Calu3 (cell line): ENCODE measurements around the gene DHRS7. TPM values are rescaled to one million over a fixed set of nuclear protein-coding genes. Genes with fewer than 3 reads are reported as not detected.

Source experiments
- BruUV-seq: library from RNA; stranded (reverse); fragments of 400-500 nt; replicated peaks from 2 replicates; lab custom pipeline; 2021; lab: Mats Ljungman, UMichigan
- CTCF ChIA-PET: fragments of 300-600 bp; sonication (Branson Sonifier 250); formaldehyde crosslinking; loops from one replicate; lab custom pipeline; 2022; ENCODE audit warnings: antibody characterized with exemption; lab: Charles Lee
- DNase-seq: peaks from one replicate; pipeline ENCODE4 v3.0.0; 2022
- H3K27ac Mint-ChIP-seq: one replicate; pipeline ENCODE4 v1.8.0; 2022; ENCODE audit warnings: mixed read lengths; ENCODE audit not compliant: unreplicated experiment
- H3K27me3 Mint-ChIP-seq: one replicate; pipeline ENCODE4 v1.8.0; 2022; ENCODE audit warnings: mixed read lengths; ENCODE audit not compliant: unreplicated experiment
- H3K36me3 Mint-ChIP-seq: one replicate; pipeline ENCODE4 v1.8.0; 2022; ENCODE audit warnings: mild to moderate bottlenecking, moderate library complexity, mixed read lengths; ENCODE audit not compliant: insufficient read depth, unreplicated experiment
- H3K4me1 Mint-ChIP-seq: one replicate; pipeline ENCODE4 v1.8.0; 2022; ENCODE audit warnings: mild to moderate bottlenecking, low read depth, mixed read lengths; ENCODE audit not compliant: unreplicated experiment
- H3K4me3 Mint-ChIP-seq: one replicate; pipeline ENCODE4 v1.8.0; 2022; ENCODE audit warnings: mild to moderate bottlenecking, low read depth, moderate library complexity, mixed read lengths; ENCODE audit not compliant: unreplicated experiment
- H3K9me3 Mint-ChIP-seq: one replicate; pipeline ENCODE4 v1.8.0; 2022; ENCODE audit warnings: low read depth, mixed read lengths; ENCODE audit not compliant: unreplicated experiment
- CTCF ChIP-seq: fragments of 200-600 bp; IDR thresholded peaks from one replicate; pipeline ENCODE4 v1.8.0; 2022; ENCODE audit warnings: antibody characterized with exemption; ENCODE audit not compliant: unreplicated experiment
- intact Hi-C: fragments of 100-400 bp; cut with micrococcal nuclease; formaldehyde crosslinking; loops from one replicate; pipeline ENCODE4 v1.10.0; 2022; ENCODE audit not compliant: unreplicated experiment
- total RNA-seq: library from RNA; stranded (reverse); gene quantifications from 2 replicates; pipeline ENCODE4 v1.2.3, GENCODE V29; 2022

Gene DHRS7
- total RNA-seq, 1 experiment from 2014 or later = 34.9 TPM

GRCh38 chr14:60178164-60178563, 13.0 kb upstream of the DHRS7 start:
- TF ChIP-seq CTCF = no peak
- BruUV-seq = no TSS peak
- H3K27ac Mint-ChIP-seq = no peak overlapping the region
- H3K27me3 Mint-ChIP-seq = no peaks in the 10 kb centered on the region
- no peak for DNase-seq
- no peaks in the 10 kb centered on the region for H3K9me3 Mint-ChIP-seq
- no peak overlapping the region for H3K4me3 Mint-ChIP-seq
- intact Hi-C loops = no loop called here
- H3K4me1 Mint-ChIP-seq = peaks cover 7% of the 10 kb centered on the region
- CTCF ChIA-PET = no interaction called here
- H3K36me3 Mint-ChIP-seq = no peaks in the 10 kb centered on the region

GRCh38 chr14:60175255-60175902, 10.2 kb upstream of the DHRS7 start:
- no TSS peak for BruUV-seq
- H3K36me3 Mint-ChIP-seq = no peaks in the 10 kb centered on the region
- CTCF ChIA-PET = no interaction called here
- no peak overlapping the region for H3K27ac Mint-ChIP-seq
- TF ChIP-seq CTCF = no peak
- DNase-seq = no peak
- peaks cover 7% of the 10 kb centered on the region for H3K4me1 Mint-ChIP-seq
- H3K27me3 Mint-ChIP-seq = no peaks in the 10 kb centered on the region
- no peak overlapping the region for H3K4me3 Mint-ChIP-seq
- no peaks in the 10 kb centered on the region for H3K9me3 Mint-ChIP-seq
- intact Hi-C loops = no loop called here

- Mint-ChIP-seq H3K4me1 (peaks cover 7% of the 10 kb centered on the region), H3K27ac (no peak overlapping the region), H3K4me3 (no peak overlapping the region), H3K27me3 (no peaks in the 10 kb centered on the region), H3K9me3 (no peaks in the 10 kb centered on the region), H3K36me3 (no peaks in the 10 kb centered on the region)
- TF ChIP-seq CTCF = no peak
- CTCF ChIA-PET = no interaction called here
- intact Hi-C loops = no loop called here
- no TSS peak for BruUV-seq
- no peak for DNase-seq
Measured at GRCh38 chr14:60174352-60175254, 9.4 kb upstream of the DHRS7 start.

GRCh38 chr14:60171690-60172089, 6.5 kb upstream of the DHRS7 start:
- CTCF ChIA-PET = no interaction called here
- H3K27ac Mint-ChIP-seq = no peak overlapping the region
- no peak for DNase-seq
- peaks cover 7% of the 10 kb centered on the region for H3K4me1 Mint-ChIP-seq
- no TSS peak for BruUV-seq
- no peak for TF ChIP-seq CTCF
- H3K27me3 Mint-ChIP-seq = no peaks in the 10 kb centered on the region
- intact Hi-C loops = no loop called here
- H3K9me3 Mint-ChIP-seq = no peaks in the 10 kb centered on the region
- no peaks in the 10 kb centered on the region for H3K36me3 Mint-ChIP-seq
- H3K4me3 Mint-ChIP-seq = no peak overlapping the region
